ENCODE results near the gene AGAP1. TPM values are rescaled to one million over a fixed set of nuclear protein-coding genes. Genes with fewer than 3 reads are reported as not detected.

The AGAP1 gene
- total RNA-seq, 1 experiment from 2014 or later = 25.8 TPM

DNA sequence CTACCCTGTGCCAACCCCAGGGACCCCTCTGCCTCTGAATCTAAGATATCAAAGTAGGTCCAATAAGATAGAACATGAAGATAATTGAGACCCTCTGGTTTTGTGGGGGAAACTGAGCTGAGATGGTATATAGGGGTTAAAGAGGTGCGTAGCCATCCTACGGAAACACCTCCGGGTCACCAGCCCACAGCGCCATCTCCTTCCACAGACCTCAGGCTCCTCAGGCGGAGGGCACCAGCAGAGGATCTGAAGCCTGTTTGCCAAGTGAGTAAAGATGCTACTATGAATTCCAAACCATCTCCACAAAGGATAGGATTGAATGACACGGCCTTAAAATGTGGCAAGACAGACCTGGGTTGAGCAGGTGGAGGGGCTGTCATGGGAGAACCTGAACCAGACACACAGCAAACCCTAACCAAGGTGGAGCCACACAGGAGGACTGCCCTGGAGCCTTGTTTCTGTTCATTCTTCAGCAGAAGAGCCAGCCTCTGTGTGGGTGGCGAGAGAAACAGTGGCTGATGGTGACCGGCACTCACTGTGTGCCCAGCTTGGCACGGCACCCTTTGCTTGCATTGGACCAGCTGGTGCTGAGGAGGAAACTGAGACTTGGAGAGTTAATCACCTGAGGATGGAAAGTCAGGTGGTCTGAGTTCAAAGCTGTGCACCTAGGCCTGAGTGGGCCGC lies 664.1 kb downstream of the AGAP1 start:
- no peak overlapping the region for H2AK5ac ChIP-seq (ENCODE audit: insufficient read length, low read length)
- no peak overlapping the region for H2BK120ac ChIP-seq (ENCODE audit: low read depth, low read length, poor library complexity, severe bottlenecking)
- no peak for DNase-seq
- H4K8ac ChIP-seq (replicated peaks; ENCODE audit: insufficient read length, low read depth, low read length) = no peak overlapping the region
- H2BK5ac ChIP-seq (ENCODE audit: insufficient read length, low read length) = no peak overlapping the region
- H3K14ac ChIP-seq (ENCODE audit: insufficient read depth, low read length) = no peak overlapping the region
- TF ChIP-seq, protein P1, sequence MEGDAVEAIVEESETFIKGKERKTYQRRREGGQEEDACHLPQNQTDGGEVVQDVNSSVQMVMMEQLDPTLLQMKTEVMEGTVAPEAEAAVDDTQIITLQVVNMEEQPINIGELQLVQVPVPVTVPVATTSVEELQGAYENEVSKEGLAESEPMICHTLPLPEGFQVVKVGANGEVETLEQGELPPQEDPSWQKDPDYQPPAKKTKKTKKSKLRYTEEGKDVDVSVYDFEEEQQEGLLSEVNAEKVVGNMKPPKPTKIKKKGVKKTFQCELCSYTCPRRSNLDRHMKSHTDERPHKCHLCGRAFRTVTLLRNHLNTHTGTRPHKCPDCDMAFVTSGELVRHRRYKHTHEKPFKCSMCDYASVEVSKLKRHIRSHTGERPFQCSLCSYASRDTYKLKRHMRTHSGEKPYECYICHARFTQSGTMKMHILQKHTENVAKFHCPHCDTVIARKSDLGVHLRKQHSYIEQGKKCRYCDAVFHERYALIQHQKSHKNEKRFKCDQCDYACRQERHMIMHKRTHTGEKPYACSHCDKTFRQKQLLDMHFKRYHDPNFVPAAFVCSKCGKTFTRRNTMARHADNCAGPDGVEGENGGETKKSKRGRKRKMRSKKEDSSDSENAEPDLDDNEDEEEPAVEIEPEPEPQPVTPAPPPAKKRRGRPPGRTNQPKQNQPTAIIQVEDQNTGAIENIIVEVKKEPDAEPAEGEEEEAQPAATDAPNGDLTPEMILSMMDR (conservative IDR thresholded peaks at IDR 0.05) = no peak
- no peak overlapping the region for H2BK12ac ChIP-seq (ENCODE audit: insufficient read length, low read depth, low read length)
- peaks cover 4% of the 10 kb centered on the region; the same call in 1 of the 2 replicates for H3K4me1 ChIP-seq (ENCODE audit: insufficient read depth, low read length)
- H3K9ac ChIP-seq (ENCODE audit: extremely low read depth, insufficient read length, low read length) = no peak overlapping the region
- no peaks in the 10 kb centered on the region for H3K9me3 ChIP-seq (ENCODE audit: control insufficient read depth, low read depth, low read length)
- H3K56ac ChIP-seq (ENCODE audit: insufficient read length, low read depth, low read length) = no peak overlapping the region
- no peak overlapping the region for H3T11ph ChIP-seq (ENCODE audit: low read length)
- H3K23me2 ChIP-seq (ENCODE audit: insufficient read length, low read depth, low read length, poor library complexity, severe bottlenecking) = peaks cover 6% of the 10 kb centered on the region
- peaks cover 0 to 6% (median 0%) of the 10 kb centered on the region in 3 experiments; a peak in 2 of 7 replicates for H3K36me3 Mint-ChIP-seq (ENCODE audit: insufficient read depth in 1 of 3, low read depth in 3 of 3)
- peaks cover 6 to 7% of the 10 kb centered on the region in 2 experiments for H3K9me3 Mint-ChIP-seq
- H3K27ac ChIP-seq (ENCODE audit: insufficient read length, low read depth, low read length) = no peak overlapping the region
- H2BK20ac ChIP-seq (ENCODE audit: low read depth, low read length, poor library complexity, severe bottlenecking) = no peak overlapping the region
- peaks cover 34 to 35% of the 10 kb centered on the region in 2 experiments for H3K4me1 Mint-ChIP-seq
- no peak overlapping the region for H3K4ac ChIP-seq (ENCODE audit: low read depth, low read length)
- H3K27me3 Mint-ChIP-seq (ENCODE audit: low read depth) = peaks cover 99% of the 10 kb centered on the region
- no peak overlapping the region for H4K5ac ChIP-seq (ENCODE audit: insufficient read length, low read depth, low read length)
- no peaks in the 10 kb centered on the region for H4K20me1 ChIP-seq (ENCODE audit: control insufficient read depth, insufficient read depth, insufficient read length)
- H3K4me2 ChIP-seq (ENCODE audit: insufficient read depth, insufficient read length, low read length) = no peak overlapping the region
- no peak overlapping the region for H3K23ac ChIP-seq (ENCODE audit: insufficient read length, low read depth, low read length)
- no peak overlapping the region for H2BK15ac ChIP-seq (ENCODE audit: low read depth, low read length)
- no peak overlapping the region for H3K27ac Mint-ChIP-seq
- H3K27me3 ChIP-seq (ENCODE audit: insufficient read depth, low read length) = peaks cover 44% of the 10 kb centered on the region; the same call in 1 of the 2 replicates
- H3K18ac ChIP-seq (ENCODE audit: insufficient read length, low read depth, low read length) = no peak overlapping the region
- WGBS (ENCODE audit: extremely low coverage, insufficient read length, low lambda C conversion rate) = no CpG with 5 or more reads among the region's 10 CpGs
- H2AFZ ChIP-seq (ENCODE audit: low read length) = no peak overlapping the region
- H3K79me2 ChIP-seq (ENCODE audit: insufficient read depth, low read length) = no peaks in the 10 kb centered on the region
- H3K4me3 Mint-ChIP-seq = peak overlapping the region in 1 of 2 experiments; percentile 66; a peak in 2 of 5 replicates
- H4K91ac ChIP-seq (ENCODE audit: insufficient read length, low read depth, low read length) = no peak overlapping the region
- no peaks in the 10 kb centered on the region for H3K79me1 ChIP-seq (ENCODE audit: insufficient read depth, low read depth, low read length, poor library complexity, severe bottlenecking)

All from H9 (cell line).